Measurements from ENCODE around the gene FGD5. TPM values are rescaled to one million over a fixed set of nuclear protein-coding genes. Genes with fewer than 3 reads are reported as not detected.

The FGD5 gene
- total RNA-seq, 2 donors from 2014 or later, result 34.7 to 35.4 TPM

GRCh38 chr3:14787630-14788029, 31.1 kb upstream of the FGD5 start:
- intact Hi-C loops (cut with DNase I), result no loop called here
- peak; percentile 8 for DNase-seq (ENCODE audit: low spot score)

GRCh38 chr3:14788644-14789043, 30.1 kb upstream of the FGD5 start:
- intact Hi-C loops (cut with DNase I), result no loop called here
- DNase-seq (ENCODE audit: low spot score), result peak; percentile 42

- intact Hi-C loops (cut with DNase I), result no loop called here
- DNase-seq (ENCODE audit: low spot score), result peak; percentile 15
Observed at GRCh38 chr3:14789221-14789620, 29.5 kb upstream of the FGD5 start.

- intact Hi-C loops (cut with DNase I), result loop anchor here (5.0 to 10.0 kb wide), 2 partner anchors 125 to 133 kb away; no protein-coding TSS in a partner anchor
- peak; percentile 48 for DNase-seq (ENCODE audit: low spot score)
Observed at GRCh38 chr3:14789640-14790285, 29.0 kb upstream of the FGD5 start.

- intact Hi-C loops (cut with DNase I), result loop anchor here (5.0 to 10.0 kb wide), 2 partner anchors 123 to 131 kb away; no protein-coding TSS in a partner anchor
- peak; percentile 87 for DNase-seq (ENCODE audit: low spot score)
Observed at GRCh38 chr3:14791343-14791945, 27.3 kb upstream of the FGD5 start.

GRCh38 chr3:14792691-14793121, 26.1 kb upstream of the FGD5 start:
- peak; percentile 69 for DNase-seq (ENCODE audit: low spot score)
- intact Hi-C loops (cut with DNase I), result loop anchor here (5.0 to 10.0 kb wide), 2 partner anchors 122 to 130 kb away; no protein-coding TSS in a partner anchor

- peak; percentile 87 for DNase-seq (ENCODE audit: low spot score)
- intact Hi-C loops (cut with DNase I), result loop anchor here (5.0 to 10.0 kb wide), 2 partner anchors 122 to 129 kb away; no protein-coding TSS in a partner anchor
Observed at GRCh38 chr3:14793126-14793857, 25.5 kb upstream of the FGD5 start.

GRCh38 chr3:14793858-14794234, 24.9 kb upstream of the FGD5 start:
- intact Hi-C loops (cut with DNase I), result loop anchor here (5.0 to 10.0 kb wide), 2 partner anchors 121 to 128 kb away; no protein-coding TSS in a partner anchor
- no peak for DNase-seq (ENCODE audit: low spot score)

GRCh38 chr3:14794435-14794834, 24.3 kb upstream of the FGD5 start:
- intact Hi-C loops (cut with DNase I), result loop anchor here (5.0 to 10.0 kb wide), 2 partner anchors 120 to 128 kb away; no protein-coding TSS in a partner anchor
- peak; percentile 8 for DNase-seq (ENCODE audit: low spot score)

- DNase-seq (ENCODE audit: low spot score), result peak; percentile 44
- intact Hi-C loops (cut with DNase I), result loop anchor here in 1 of 2 donors (10.0 kb wide), 1 partner anchor 119 kb away; no protein-coding TSS in a partner anchor
Observed at GRCh38 chr3:14795996-14796395, 22.8 kb upstream of the FGD5 start.

- DNase-seq (ENCODE audit: low spot score), result peak; percentile 29
- intact Hi-C loops (cut with DNase I), result loop anchor here in 1 of 2 donors (10.0 kb wide), 1 partner anchor 118 kb away; no protein-coding TSS in a partner anchor
Observed at GRCh38 chr3:14796403-14797077, 22.2 kb upstream of the FGD5 start.

- intact Hi-C loops (cut with DNase I), result loop anchor here in 1 of 2 donors (10.0 kb wide), 1 partner anchor 117 kb away; no protein-coding TSS in a partner anchor
- DNase-seq (ENCODE audit: low spot score), result peak; percentile 47
Observed at GRCh38 chr3:14797731-14798130, 21.0 kb upstream of the FGD5 start.

- intact Hi-C loops (cut with DNase I), result loop anchor here in 1 of 2 donors (10.0 kb wide), 1 partner anchor 117 kb away; no protein-coding TSS in a partner anchor
- peak; percentile 10 for DNase-seq (ENCODE audit: low spot score)
Observed at GRCh38 chr3:14798231-14798630, 20.5 kb upstream of the FGD5 start.

GRCh38 chr3:14799146-14799545, 19.6 kb upstream of the FGD5 start:
- DNase-seq (ENCODE audit: low spot score), result no peak
- intact Hi-C loops (cut with DNase I), result loop anchor here in 1 of 2 donors (10.0 kb wide), 1 partner anchor 116 kb away; no protein-coding TSS in a partner anchor

- DNase-seq (ENCODE audit: low spot score), result peak; percentile 47
- intact Hi-C loops (cut with DNase I), result no loop called here
Observed at GRCh38 chr3:14801031-14801430, 17.7 kb upstream of the FGD5 start.

- DNase-seq (ENCODE audit: low spot score), result peak; percentile 49
- intact Hi-C loops (cut with DNase I), result no loop called here
Observed at GRCh38 chr3:14801668-14802380, 16.9 kb upstream of the FGD5 start.

- no peak for DNase-seq (ENCODE audit: low spot score)
- intact Hi-C loops (cut with DNase I), result no loop called here
Observed at GRCh38 chr3:14802381-14802731, 16.4 kb upstream of the FGD5 start.
